GM21723 (cell line): ENCODE measurements around the gene ATP12A.

ENCODE experiments used
- ATAC-seq: cut with Tn5 transposase; IDR thresholded peaks from one replicate; pipeline ENCODE4 v1.9.1; 2021; ENCODE audit warnings: mild to moderate bottlenecking, moderate library complexity; ENCODE audit not compliant: unreplicated experiment

The ATP12A gene

DNA sequence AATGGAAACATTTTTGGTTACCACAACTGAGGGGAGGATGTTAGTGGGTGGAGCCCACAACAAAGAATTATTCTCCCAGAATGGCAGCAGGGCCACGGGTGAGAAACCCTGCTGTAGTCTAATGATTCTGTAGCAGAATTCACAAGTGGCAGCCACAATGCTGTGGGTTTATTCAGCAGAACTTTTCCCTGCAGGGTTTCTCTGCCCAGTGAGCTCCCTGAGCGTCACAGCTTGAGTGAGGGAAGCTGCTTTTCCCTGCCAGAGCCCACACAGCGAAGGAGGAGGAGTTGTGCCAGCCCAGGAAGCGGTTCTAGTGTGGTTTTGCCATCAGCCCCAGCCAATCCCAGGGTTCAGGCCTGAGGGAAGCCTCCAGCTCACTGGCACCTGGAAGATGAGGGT is 4.4 kb downstream of the ATP12A start:
- ATAC-seq = no peak

DNA sequence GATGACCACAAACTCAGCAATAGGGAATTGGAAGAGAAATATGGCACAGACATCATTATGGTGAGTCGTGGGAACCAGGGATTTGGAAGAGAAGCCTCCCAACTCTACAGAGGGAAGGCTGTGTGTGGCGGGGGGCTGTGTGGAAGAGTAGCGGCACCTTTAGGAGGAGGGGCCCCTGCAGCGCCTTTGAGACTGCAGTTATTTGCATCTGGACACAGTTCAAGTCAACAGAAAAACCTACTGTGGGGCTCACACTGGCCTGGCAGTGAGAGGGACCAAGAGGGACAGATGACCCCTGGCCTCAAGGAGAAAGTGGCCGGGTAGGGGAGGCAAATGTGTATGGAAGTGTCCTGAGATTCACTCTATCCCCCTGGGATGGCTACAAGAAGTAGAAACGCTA is 5.1 kb downstream of the ATP12A start:
- ATAC-seq = no peak

DNA sequence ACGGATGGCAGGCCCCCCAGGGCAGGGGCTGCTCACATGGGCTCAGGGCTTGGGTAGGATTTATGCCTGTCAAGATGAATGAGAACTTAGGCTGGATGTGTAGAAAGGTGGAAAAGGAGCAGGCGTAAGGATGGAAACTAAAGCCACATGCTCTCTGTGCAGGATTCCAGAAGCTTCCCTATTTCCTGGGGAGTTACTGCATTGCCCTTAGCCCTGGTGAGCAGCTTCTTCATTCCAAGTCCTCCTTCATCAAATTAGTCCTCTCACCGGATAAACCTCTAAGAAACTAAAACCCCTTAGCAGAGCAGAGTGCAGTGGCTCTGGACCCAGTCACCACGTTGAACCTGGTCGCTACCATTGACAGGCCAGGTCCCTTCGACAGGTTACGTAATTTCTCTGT is 7.4 kb downstream of the ATP12A start:
- no peak for ATAC-seq

DNA sequence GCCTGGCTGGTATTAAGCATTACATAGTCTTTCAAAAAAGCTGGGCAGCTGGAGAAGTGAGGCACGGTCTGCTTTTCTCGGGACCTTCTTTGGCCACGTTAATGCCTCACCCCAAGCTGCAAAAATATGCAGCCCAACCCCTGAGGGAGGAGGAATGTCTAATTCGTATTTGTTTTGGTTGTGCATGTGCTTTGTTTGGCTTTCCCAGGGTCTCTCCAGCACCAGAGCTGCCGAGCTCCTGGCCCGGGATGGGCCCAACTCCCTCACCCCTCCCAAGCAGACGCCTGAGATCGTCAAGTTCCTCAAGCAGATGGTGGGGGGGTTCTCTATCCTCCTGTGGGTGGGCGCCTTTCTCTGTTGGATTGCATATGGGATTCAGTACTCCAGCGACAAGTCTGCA is 7.9 kb downstream of the ATP12A start:
- ATAC-seq = no peak

DNA sequence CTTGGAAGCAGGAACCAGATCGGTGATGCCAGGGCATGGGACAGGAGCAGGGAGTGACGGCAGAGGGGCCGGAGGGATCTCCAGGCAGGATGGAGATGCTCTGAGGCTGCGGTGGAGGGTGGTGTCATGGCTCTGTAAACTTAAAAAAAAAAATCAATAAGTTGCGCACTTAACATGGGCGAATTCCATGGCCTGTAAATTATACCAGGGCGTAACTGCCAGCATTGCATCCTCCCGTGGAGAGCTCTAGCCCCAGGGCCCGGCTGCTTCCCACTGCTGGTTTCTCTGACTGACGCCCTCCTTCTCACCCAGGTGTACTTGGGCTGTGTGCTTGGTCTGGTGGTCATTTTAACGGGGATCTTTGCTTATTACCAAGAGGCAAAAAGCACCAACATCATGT is 8.7 kb downstream of the ATP12A start:
- ATAC-seq = no peak

DNA sequence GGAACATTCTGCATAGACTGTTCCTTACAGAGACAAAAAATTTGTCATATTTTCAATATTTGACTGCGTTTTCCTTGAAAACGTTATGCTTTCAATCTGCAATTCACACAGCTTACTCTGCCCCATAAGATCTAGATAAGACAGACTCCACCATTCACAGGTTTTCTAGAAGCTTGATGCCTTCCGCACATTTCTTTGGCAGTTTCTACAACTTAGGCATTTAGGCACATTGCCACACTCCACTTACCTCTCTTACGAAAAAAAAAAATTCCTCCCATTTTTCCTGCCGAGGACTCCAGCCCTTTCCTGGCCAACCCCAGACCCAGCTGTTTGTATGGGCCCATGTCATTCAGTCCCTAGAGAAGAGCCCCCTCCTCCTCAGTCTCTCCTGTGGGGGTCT is 11.2 kb downstream of the ATP12A start:
- no peak for ATAC-seq

DNA sequence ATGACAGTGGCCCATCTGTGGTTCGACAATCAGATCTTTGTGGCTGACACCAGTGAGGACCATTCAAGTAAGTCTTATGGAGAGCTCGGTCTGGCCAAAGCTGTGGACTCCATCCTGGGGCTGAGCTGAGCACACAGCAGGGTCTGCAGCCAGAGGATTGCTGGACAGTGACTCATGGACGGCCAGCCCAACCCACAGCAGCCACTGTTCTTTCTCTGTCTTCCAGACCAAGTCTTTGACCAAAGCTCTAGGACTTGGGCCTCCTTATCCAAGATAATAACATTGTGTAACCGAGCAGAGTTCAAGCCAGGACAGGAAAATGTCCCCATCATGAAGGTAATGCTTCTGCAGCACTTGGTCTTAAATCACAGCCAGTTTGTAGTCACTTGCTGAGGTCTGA is 12.4 kb downstream of the ATP12A start:
- no peak for ATAC-seq

DNA sequence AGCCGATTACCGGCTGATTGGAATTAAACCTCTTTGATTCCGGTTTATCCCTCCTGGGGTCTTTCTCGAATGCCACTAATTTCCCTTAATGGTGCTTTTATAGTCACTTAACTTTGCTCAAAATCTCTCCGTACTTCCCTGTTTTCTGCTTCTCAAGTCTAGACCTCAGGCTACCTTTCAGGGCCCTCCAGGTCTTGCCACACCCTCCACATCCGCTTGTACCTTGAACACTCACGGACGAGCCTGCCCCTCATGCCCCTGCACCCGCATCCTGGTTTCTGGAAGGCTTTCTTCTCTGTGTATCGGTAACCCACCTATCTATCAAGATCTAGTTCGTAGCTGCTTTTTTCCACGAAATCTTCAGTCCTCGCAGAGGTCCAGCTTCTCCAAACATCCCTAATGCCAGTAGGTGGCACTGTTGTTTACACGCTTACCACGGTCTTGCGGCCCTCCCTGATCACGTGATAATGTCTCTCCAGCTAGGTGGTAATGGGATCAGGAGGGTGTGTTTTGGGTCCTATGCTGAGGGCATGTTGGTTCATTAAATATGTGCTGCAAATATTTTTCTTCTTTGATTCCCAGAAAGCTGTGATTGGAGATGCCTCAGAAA is 13.8 kb downstream of the ATP12A start:
- peak; percentile 63 for ATAC-seq

DNA sequence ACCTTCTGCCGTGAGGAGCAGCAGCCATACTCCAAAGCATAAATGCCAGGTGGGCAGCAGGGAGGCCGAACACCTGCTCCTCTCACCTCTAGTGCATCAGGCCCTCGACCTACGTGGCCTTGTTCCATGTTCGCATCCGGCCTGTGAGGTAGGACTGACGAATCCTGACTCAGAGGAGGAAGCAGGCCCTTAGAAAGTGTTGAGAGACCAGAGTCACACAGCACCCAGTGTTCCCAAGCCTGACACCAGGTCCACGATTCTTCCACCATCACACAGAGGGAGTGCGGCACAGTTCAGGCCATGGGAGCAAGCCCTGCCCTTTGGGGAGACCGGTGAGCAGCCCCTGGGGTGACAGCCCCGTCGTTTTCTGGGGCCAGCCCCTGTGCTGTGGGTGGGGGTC is 14.7 kb downstream of the ATP12A start:
- ATAC-seq = no peak

DNA sequence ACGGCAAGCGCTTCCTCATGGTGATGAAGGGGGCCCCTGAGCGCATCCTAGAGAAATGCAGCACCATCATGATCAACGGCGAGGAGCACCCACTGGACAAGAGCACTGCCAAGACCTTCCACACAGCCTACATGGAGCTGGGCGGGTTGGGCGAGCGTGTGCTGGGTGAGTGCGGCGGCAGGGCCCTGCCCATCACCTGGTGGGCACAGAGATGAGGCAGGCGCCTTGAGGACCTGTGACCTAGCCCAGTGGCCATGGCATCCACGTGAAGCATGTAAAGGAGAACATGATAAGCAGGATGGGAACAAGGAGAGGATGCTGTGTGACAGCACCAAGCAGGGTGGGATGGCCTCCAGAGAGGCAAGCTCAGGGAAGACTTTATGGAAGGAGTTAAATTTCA is 18.5 kb downstream of the ATP12A start:
- ATAC-seq = no peak

DNA sequence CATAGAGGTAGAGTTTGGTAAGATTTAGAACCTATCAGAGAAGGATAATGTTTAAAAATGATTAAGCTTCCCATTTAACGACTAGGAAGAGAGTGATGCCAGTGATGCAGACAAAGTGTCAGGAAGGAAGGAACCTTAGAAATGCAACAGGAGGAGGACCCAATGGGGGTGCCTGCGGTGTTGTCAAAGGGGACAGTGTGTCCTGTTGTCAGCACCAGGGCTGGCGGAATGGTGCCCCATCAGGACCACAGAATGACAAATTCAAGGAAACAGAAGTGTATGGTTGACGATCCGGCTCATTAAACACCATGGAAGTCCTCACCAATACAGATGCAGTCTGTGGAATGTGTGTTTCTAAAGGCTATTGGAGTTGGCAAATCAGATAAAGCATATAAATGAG is 19.3 kb downstream of the ATP12A start:
- ATAC-seq = no peak

DNA sequence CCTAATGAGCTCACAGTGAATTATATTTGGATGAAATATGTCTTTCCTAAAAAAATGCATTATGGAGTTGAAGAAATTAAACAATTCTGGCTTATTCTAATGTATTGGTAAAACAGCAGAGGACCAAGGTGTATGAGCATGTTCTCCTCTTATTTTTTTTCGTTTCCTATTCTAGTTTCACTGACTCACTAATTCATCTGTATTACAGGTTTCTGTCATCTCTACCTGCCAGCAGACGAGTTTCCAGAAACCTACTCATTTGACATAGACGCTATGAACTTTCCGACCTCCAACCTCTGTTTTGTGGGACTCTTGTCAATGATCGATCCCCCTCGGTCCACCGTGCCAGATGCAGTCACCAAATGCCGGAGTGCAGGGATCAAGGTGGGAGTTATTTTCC is 20.3 kb downstream of the ATP12A start:
- no peak for ATAC-seq

DNA sequence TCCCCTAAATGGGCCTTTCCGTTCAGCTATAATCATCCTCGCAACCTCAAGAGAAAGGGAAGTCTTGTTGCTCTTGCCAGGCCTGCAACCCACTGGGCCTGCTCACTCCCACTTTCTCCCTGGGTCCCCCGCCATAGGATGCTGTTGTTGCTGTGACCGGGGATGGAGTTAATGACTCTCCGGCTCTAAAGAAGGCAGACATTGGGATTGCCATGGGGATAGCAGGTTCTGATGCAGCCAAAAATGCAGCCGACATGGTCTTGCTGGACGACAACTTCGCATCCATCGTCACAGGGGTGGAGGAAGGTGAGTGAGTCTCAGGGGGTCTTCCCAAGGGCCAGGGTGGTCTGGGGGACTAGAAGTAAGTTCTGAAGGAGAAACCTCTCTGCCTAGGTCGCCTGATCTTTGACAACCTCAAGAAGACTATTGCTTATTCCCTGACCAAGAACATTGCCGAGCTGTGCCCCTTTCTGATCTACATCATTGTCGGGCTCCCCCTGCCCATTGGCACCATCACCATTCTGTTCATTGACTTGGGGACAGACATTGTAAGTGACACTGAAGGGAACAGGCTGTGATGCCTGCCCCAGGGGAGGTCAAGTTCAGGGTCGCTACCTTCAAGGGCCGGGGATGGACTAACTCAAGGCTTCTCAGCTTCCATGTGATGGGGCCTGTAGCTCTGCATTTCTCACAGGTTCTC is 26.8 kb downstream of the ATP12A start:
- ATAC-seq = no peak

DNA sequence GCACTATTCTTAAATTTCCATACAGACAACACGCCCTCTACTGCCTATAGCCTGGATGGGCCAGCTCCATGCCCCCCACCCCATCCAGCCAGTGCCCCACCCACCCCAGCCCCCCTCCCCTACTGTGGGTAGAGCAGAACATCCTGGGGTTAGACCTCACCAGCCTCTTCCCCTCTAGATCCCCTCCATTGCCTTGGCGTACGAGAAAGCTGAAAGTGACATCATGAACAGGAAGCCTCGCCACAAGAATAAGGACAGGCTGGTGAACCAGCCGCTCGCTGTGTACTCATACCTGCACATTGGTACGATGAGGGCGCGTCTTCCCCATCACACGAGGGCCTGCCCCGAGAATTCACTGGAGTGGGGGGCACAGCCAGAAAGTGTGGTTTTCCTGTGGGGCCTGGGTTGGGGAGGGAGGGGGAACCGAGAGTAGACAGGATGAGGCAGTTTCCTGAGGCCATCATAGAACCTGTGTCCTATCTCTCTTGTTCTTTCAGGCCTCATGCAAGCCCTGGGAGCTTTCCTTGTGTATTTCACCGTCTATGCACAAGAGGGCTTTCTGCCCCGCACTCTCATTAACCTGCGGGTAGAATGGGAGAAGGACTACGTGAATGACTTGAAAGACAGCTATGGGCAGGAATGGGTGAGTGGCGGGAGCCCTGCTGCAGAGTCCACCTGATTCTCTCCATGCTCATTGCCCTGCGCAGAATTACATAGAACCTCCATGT is 29.1 kb downstream of the ATP12A start:
- peak; percentile 84 for ATAC-seq

DNA sequence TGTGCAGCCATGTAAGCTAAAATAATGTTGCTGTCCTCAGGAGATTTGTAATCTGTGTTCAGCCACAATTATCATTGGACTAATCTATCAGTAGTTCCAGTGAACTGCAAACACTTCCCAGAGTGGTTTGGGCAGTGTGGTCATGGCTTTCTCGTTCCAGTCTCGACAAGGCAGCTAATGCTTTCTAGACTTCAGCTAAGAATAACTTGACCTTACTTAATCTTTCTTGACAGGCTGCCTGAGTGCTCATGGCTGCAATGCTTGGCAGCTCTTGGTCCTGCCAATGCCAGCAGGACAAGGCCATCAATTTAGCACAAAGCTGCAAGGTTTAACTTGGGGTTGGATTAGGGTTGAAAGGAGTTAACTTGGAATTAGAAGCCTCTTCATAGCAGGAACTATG is 32.8 kb downstream of the ATP12A start:
- no peak for ATAC-seq

DNA sequence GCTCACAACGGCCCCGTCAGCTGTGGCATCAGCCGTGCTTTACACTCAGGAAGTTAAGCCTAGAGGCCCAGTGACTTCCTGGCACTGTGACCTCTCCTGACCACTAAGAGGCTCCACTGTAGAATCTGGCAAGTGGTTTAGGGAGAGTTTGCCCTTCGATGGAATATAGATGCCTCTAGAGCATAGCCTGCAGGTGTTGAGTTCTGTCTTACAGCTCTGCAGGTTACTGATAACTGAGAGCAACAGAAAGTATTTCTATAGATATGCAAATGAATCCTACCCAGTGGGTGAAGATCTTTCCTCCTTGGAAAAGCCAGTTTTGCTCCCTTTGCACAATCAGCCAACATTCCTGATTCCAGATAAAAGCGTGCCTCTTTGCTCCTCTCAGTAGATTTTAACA is 35.8 kb downstream of the ATP12A start:
- no peak for ATAC-seq

DNA sequence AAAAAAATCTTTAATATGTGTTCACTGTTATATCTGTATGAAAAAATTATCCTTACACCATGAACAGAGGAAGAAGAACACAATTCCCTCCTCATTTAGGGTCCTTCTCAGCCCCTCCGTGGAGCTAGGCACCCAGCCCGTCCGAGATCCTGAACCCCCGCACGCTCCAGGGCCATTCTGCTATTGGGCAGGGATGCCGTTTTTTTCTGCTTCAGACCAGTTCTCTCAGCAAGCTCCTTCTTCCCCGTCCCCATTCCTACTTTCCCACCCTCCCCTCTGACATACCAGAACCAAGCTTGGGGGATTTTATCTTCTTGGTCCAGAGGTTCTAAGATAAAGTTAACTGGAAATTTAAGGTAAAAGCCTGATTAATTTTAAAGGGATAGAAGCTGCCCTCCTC is 36.2 kb downstream of the ATP12A start:
- ATAC-seq = no peak

DNA sequence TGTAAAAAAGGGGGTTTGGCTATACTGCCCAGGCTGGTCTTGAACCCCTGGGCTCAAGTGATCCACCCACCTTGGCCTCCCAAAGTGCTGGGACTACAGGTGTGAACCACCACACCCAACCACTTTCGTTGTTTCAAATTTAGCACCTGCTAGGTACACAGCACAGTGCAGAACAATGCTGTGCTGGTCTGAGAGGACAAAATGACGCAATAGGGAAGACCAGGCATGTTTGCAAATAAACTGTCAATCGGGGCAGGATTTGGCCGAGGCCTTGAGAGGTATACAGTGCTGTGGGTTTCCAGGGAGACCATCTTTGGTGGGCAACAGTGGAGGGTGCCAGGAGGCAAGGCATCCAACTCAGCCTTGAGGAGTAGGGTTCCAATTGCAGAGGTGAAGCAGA is 37.0 kb downstream of the ATP12A start:
- no peak for ATAC-seq

DNA sequence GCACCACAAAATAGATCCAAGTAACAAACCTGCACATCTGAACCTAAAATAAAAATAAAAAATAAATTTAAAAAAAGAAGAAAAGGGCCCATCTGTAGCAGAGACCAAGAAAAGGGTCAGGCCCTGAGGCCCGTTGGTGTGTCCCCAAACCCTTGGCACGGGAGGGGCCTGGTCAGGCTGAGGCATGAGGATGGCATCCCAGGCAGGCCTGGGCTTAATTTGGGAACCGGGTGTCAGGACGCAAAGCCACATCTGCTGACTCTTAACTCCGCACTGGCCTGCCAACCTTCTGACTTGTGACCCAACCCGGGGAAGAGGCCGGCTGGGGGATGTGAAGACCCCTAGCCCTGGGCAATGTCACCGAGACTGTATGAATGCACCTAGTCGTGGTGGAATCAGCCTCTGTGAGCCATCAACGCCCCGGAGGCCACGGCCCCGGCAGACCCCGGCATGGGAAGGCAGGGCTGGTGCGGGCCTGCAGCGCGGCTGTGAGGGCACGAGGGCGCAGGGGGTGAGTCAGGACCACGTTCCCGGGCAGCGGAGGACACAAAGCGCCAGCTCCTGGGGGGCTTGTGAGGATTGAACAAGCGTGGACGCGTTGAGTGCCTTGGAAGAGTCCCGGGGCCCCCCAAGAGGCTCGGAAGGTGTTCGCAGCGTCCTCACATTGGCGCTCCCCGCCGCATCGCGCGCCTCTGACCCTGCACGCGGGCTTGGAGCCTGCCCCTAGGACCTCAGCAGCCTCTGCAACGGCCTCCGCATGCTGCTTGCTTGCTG is 38.2 kb downstream of the ATP12A start:
- no peak for ATAC-seq

DNA sequence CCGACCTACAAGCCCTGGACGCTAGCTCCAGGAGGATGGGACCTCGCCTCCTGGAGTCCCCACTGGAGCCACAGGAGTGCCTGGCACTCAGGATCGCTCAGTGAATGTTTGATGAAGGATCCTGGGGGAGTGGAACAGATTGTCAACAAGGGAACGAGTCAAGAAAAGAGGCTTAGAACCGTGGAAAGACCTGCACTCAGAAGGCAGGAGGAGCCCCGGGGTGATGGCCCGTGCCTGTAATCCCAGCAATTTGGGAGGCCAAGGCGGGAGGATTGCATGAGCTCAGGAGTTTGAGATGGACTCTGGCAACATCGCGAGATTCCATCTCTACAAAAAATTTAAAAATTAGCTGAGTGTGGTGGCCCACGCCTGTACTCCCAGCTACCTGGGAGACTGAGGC is 38.9 kb downstream of the ATP12A start:
- no peak for ATAC-seq

DNA sequence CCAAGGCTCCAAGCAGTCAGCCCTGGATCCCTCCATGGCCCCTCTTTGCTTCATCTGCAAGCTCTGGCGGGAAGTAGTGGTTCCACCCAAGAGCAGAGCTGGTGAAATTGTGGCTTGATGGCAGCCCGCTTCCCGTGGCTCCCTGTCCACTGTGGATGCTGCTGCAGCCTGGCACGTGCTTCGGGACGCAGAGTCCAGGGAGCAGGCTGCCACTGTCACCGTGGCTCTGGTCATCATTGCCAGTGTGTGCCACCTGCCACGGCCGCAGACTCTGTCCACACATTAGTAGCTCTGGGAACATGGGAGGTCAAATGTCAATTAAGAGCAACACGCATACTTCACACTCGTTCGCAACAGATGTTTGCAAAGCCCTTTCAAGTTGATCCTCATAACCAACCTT is 43.0 kb downstream of the ATP12A start:
- no peak for ATAC-seq

DNA sequence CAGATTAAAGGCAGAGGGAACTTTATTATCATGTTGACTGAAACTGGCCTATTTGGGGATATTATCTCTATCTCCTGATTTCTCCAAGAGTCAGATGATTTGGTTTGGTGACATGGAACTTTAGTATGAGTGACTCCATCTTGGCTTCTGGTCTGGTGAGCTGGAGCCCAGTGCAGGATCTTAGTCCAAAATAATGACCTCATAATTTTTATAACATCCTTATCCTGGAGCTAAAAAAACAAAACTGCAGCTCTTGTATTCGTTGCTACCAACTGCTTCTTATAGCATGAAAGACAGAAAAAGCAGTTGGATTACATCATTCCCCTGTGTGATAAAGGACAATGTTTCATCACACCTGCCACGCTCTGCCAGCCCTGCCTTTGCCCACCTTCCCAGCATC is 44.5 kb downstream of the ATP12A start:
- ATAC-seq = no peak
